Peyer's patch (tissue), 4 donors: ENCODE results near the gene SBF1. TPM values are rescaled to one million over a fixed set of nuclear protein-coding genes. Genes with fewer than 3 reads are reported as not detected.

ENCODE experiments used
- DNase-seq, 3 donors: peaks; one replicate each; pipeline ENCODE4 v3.0.0-alpha.2; 2017 to 2019
- H3K27ac ChIP-seq, 4 donors: fragments of 200-600 bp; sonication (generic); one replicate each; pipeline ENCODE4 v1.5.1; 2016 to 2019
- H3K27me3 ChIP-seq, 2 donors: fragments of 200-600 bp; sonication (generic); one replicate each; pipeline ENCODE4 v1.5.1; 2019
- H3K36me3 ChIP-seq, 3 donors: fragments of 200-600 bp; sonication (generic); one replicate each; pipeline ENCODE4 v1.5.1; 2016 to 2019
- H3K4me1 ChIP-seq, 4 donors: fragments of 200-600 bp; sonication (generic); one replicate each; pipeline ENCODE4 v1.5.1; 2016 to 2019
- H3K4me3 ChIP-seq, 4 donors: fragments of 200-600 bp; sonication (generic); 1 replicate in 3 of 4; 2 replicates in 1 of 4; pipeline ENCODE4 v1.5.1; 2016 to 2019; ENCODE audit warnings: mild to moderate bottlenecking in 1 of 4
- H3K9me3 ChIP-seq, 4 donors: fragments of 200-600 bp; sonication (generic); one replicate each; pipeline ENCODE4 v1.5.1; 2016 to 2019; ENCODE audit warnings: mild to moderate bottlenecking in 1 of 4
- POLR2A ChIP-seq, 2 donors: fragments of 450-650 bp; IDR thresholded peaks; one replicate each; pipeline ENCODE4 v1.5.1; 2017; ENCODE audit warnings: antibody characterized with exemption in 2 of 2, mild to moderate bottlenecking in 2 of 2, moderate library complexity in 2 of 2
- total RNA-seq, 4 donors: library from RNA; depleted of rRNA; stranded (reverse); fragments of >200 nt; gene quantifications; one replicate each; pipeline ENCODE4 v1.1.0, GENCODE V29; 2016
- TF ChIP-seq, protein P1 (sequence below), 6 experiments: fragments of 450-650 bp in 4 of 6; fragments of 200-600 bp in 2 of 6; sonication (generic) in 1 of 6; IDR thresholded peaks; one replicate each; pipeline ENCODE4 v1.5.1; 2017 to 2019; ENCODE audit warnings: antibody characterized with exemption in 6 of 6, mild to moderate bottlenecking in 3 of 6, moderate library complexity in 1 of 6

The SBF1 gene
- total RNA-seq, 4 donors from 2014 or later, result 72.0 to 133 (median 121) TPM

DNA sequence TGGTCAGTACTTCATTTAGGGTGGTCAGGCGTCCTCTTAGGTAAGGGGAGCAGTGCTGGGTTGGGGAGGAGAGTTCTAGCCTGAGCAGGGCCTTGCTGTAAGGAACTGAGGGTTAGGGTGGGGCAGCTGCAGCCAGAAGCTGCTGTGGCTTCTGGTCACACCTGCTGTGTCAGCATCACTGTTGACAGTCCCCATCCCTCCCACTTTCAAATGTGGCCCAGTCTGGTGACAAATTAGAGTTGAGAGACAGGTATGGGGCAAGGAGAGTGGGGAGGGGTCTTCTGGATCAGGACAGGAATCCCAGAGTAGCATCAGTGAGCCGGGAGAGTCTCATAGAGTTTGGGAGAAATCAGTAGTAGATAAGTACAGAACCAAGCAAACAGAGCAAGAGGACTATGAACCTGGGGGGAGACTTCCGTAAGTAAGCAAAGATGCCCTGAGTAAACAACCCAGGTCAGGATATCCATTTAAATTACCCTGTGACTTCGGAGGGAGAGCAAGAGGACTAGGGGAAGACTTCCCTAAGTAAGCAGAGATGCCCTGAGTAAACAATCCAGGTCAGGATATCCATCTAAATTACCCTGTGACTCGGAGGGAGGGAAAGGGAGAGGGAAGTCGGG, 78.0 kb downstream of the SBF1 start:
- Histone ChIP-seq H3K36me3 (peaks cover 0 to 38% (median 0%) of the 10 kb centered on the region in 3 donors), H3K4me3 (no peak overlapping the region), H3K27ac (no peak overlapping the region), H3K4me1 (peaks cover 3 to 15% (median 5%) of the 10 kb centered on the region in 4 donors), H3K9me3 (no peaks in the 10 kb centered on the region), H3K27me3 (no peaks in the 10 kb centered on the region)
- TF ChIP-seq, protein P1, sequence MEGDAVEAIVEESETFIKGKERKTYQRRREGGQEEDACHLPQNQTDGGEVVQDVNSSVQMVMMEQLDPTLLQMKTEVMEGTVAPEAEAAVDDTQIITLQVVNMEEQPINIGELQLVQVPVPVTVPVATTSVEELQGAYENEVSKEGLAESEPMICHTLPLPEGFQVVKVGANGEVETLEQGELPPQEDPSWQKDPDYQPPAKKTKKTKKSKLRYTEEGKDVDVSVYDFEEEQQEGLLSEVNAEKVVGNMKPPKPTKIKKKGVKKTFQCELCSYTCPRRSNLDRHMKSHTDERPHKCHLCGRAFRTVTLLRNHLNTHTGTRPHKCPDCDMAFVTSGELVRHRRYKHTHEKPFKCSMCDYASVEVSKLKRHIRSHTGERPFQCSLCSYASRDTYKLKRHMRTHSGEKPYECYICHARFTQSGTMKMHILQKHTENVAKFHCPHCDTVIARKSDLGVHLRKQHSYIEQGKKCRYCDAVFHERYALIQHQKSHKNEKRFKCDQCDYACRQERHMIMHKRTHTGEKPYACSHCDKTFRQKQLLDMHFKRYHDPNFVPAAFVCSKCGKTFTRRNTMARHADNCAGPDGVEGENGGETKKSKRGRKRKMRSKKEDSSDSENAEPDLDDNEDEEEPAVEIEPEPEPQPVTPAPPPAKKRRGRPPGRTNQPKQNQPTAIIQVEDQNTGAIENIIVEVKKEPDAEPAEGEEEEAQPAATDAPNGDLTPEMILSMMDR (IDR thresholded peaks at IDR 0.05), result no peak
- no peak for TF ChIP-seq POLR2A (IDR thresholded peaks at IDR 0.05)
- no peak for DNase-seq

Other genes starting within 250 kb of the SBF1 start
- gene TUBGCP6, start 230.0 kb downstream of the SBF1 start, total RNA-seq, result 100 to 1,000 TPM in 2 of 4 donors, 10 to 100 TPM in 2; 51.5 to 163 (median 111) TPM
- gene HDAC10, start 223.8 kb downstream of the SBF1 start, total RNA-seq, result 100 to 1,000 TPM in 3 of 4 donors, 10 to 100 TPM in 1; 57.3 to 165 (median 119) TPM
- gene MAPK12, start 213.4 kb downstream of the SBF1 start, total RNA-seq, result 10 to 100 TPM in 1 of 4 donors, 1 to 10 TPM in 3; 1.2 to 37.1 (median 5.4) TPM
- gene MAPK11, start 204.7 kb downstream of the SBF1 start, total RNA-seq, result 10 to 100 TPM in 1 of 4 donors, 1 to 10 TPM in 2, not detected in 1; 2.0 to 14.0 (median 2.5) TPM
- gene PLXNB2, start 167.4 kb downstream of the SBF1 start, total RNA-seq, result 100 to 1,000 TPM; 182 to 597 (median 307) TPM
- gene DENND6B, start 148.0 kb downstream of the SBF1 start, total RNA-seq, result 10 to 100 TPM in 1 of 4 donors, 1 to 10 TPM in 3; 5.4 to 14.9 (median 6.3) TPM
- gene PPP6R2, start 131.7 kb downstream of the SBF1 start, total RNA-seq, result 100 to 1,000 TPM in 2 of 4 donors, 10 to 100 TPM in 2; 82.8 to 201 (median 111) TPM
- 1 to 10 TPM in 3 of 4 donors, under 1 TPM in 1; 0.83 to 8.4 (median 5.8) TPM for gene ADM2, start 6.5 kb upstream of the SBF1 start, total RNA-seq
- gene MIOX, start 11.8 kb upstream of the SBF1 start, total RNA-seq, result not detected
- 10 to 100 TPM; 68.5 to 94.9 (median 83.3) TPM for gene LMF2, start 32.7 kb upstream of the SBF1 start, total RNA-seq
- gene NCAPH2, start 33.2 kb upstream of the SBF1 start, total RNA-seq, result 10 to 100 TPM; 34.0 to 85.8 (median 41.2) TPM
- gene SCO2, start 50.6 kb upstream of the SBF1 start, total RNA-seq, result 1 to 10 TPM in 3 of 4 donors, not detected in 1; 1.2 to 6.3 (median 4.5) TPM
- gene TYMP, start 55.0 kb upstream of the SBF1 start, total RNA-seq, result 10 to 100 TPM; 53.5 to 93.9 (median 88.3) TPM
- 1 to 10 TPM in 1 of 4 donors, not detected in 3; 1.1 TPM for gene KLHDC7B, start 70.9 kb upstream of the SBF1 start, total RNA-seq
- not detected for gene SYCE3, start 87.9 kb upstream of the SBF1 start, total RNA-seq
- 100 to 1,000 TPM in 1 of 4 donors, 10 to 100 TPM in 3; 51.2 to 133 (median 56.5) TPM for gene CPT1B, start 103.4 kb upstream of the SBF1 start, total RNA-seq
- 100 to 1,000 TPM; 111 to 278 (median 156) TPM for gene CHKB, start 107.8 kb upstream of the SBF1 start, total RNA-seq
- 1 to 10 TPM in 1 of 4 donors, under 1 TPM in 2, not detected in 1; 0.66 to 1.2 (median 0.83) TPM for gene MAPK8IP2, start 125.8 kb upstream of the SBF1 start, total RNA-seq
- gene ARSA, start 153.1 kb upstream of the SBF1 start, total RNA-seq, result 100 to 1,000 TPM in 3 of 4 donors, 10 to 100 TPM in 1; 84.2 to 130 (median 124) TPM
- gene SHANK3, start 197.8 kb upstream of the SBF1 start, total RNA-seq, result 10 to 100 TPM in 2 of 4 donors, 1 to 10 TPM in 2; 2.8 to 36.3 (median 10.8) TPM